ENCODE data around the gene ZNF677.
"Not testable (repeated sequence)": the region's sequence is repeated elsewhere in the genome, so short reads cannot be mapped to it uniquely, and the experiment has no call there.

DNA sequence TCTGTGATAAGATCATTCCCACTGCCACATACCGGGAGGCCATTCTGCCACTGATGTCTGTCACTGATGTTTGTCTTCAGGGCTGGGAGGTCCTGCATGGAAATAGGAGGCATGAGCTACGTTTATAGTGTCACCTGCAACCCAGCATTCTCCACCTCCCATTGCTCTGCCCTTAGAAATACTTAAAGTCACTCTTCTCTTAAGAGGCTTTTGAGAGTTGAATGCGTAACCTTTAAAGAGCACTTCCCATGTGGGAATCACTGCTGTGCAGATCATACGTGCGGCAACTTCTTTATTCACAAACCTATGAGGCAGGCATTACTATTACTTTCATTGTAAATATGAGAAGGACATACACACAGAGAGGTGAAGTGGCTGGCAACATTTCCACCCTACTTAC lies 12.9 kb upstream of the ZNF677 start, which contains the start of gene VN1R4:
- TF ChIP-seq ZNF302 (CRISPR knock-in tag; IDR thresholded peaks at IDR 0.05); EP300 (IDR thresholded peaks at IDR 0.05); TFCP2L1 (CRISPR knock-in tag; IDR thresholded peaks at IDR 0.05); RFX5 (IDR thresholded peaks at IDR 0.05); CBX2 (IDR thresholded peaks at IDR 0.05; ENCODE audit: borderline replicate concordance, low read depth); EHF (CRISPR knock-in tag; IDR thresholded peaks at IDR 0.05): not testable (repeated sequence)
- TF ChIP-seq, protein P1, sequence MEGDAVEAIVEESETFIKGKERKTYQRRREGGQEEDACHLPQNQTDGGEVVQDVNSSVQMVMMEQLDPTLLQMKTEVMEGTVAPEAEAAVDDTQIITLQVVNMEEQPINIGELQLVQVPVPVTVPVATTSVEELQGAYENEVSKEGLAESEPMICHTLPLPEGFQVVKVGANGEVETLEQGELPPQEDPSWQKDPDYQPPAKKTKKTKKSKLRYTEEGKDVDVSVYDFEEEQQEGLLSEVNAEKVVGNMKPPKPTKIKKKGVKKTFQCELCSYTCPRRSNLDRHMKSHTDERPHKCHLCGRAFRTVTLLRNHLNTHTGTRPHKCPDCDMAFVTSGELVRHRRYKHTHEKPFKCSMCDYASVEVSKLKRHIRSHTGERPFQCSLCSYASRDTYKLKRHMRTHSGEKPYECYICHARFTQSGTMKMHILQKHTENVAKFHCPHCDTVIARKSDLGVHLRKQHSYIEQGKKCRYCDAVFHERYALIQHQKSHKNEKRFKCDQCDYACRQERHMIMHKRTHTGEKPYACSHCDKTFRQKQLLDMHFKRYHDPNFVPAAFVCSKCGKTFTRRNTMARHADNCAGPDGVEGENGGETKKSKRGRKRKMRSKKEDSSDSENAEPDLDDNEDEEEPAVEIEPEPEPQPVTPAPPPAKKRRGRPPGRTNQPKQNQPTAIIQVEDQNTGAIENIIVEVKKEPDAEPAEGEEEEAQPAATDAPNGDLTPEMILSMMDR (IDR thresholded peaks at IDR 0.05) = not testable (repeated sequence)
- TF ChIP-seq, protein P2, sequence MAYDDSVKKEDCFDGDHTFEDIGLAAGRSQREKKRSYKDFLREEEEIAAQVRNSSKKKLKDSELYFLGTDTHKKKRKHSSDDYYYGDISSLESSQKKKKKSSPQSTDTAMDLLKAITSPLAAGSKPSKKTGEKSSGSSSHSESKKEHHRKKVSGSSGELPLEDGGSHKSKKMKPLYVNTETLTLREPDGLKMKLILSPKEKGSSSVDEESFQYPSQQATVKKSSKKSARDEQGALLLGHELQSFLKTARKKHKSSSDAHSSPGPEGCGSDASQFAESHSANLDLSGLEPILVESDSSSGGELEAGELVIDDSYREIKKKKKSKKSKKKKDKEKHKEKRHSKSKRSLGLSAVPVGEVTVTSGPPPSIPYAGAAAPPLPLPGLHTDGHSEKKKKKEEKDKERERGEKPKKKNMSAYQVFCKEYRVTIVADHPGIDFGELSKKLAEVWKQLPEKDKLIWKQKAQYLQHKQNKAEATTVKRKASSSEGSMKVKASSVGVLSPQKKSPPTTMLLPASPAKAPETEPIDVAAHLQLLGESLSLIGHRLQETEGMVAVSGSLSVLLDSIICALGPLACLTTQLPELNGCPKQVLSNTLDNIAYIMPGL (CRISPR knock-in tag; IDR thresholded peaks at IDR 0.05; ENCODE audit: borderline replicate concordance) = not testable (repeated sequence)
- TF ChIP-seq, protein P3, sequence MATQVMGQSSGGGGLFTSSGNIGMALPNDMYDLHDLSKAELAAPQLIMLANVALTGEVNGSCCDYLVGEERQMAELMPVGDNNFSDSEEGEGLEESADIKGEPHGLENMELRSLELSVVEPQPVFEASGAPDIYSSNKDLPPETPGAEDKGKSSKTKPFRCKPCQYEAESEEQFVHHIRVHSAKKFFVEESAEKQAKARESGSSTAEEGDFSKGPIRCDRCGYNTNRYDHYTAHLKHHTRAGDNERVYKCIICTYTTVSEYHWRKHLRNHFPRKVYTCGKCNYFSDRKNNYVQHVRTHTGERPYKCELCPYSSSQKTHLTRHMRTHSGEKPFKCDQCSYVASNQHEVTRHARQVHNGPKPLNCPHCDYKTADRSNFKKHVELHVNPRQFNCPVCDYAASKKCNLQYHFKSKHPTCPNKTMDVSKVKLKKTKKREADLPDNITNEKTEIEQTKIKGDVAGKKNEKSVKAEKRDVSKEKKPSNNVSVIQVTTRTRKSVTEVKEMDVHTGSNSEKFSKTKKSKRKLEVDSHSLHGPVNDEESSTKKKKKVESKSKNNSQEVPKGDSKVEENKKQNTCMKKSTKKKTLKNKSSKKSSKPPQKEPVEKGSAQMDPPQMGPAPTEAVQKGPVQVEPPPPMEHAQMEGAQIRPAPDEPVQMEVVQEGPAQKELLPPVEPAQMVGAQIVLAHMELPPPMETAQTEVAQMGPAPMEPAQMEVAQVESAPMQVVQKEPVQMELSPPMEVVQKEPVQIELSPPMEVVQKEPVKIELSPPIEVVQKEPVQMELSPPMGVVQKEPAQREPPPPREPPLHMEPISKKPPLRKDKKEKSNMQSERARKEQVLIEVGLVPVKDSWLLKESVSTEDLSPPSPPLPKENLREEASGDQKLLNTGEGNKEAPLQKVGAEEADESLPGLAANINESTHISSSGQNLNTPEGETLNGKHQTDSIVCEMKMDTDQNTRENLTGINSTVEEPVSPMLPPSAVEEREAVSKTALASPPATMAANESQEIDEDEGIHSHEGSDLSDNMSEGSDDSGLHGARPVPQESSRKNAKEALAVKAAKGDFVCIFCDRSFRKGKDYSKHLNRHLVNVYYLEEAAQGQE (IDR thresholded peaks at IDR 0.05) = not testable (repeated sequence)

Data from A549 (cell line).